HepG2 (cell line): ENCODE data around the gene NUFIP2. TPM values are rescaled to one million over a fixed set of nuclear protein-coding genes. Genes with fewer than 3 reads are reported as not detected.

ENCODE experiments used
- ARID3A ChIP-seq: IDR thresholded peaks from 2 replicates; pipeline ENCODE4 v1.6.1; 2012; ENCODE audit warnings: low read depth, low read length, improper control_type of control experiment
- CAMTA2 ChIP-seq: sonication (generic); formaldehyde crosslinking; IDR thresholded peaks from 2 replicates; pipeline ENCODE4 v1.4.0; 2020; ENCODE audit warnings: mild to moderate bottlenecking, missing genetic modification reagents, borderline replicate concordance
- DMAP1 ChIP-seq: IDR thresholded peaks from 2 replicates; pipeline ENCODE4 v1.6.1; 2016
- EHMT2 ChIP-seq: fragments of 200-600 bp; sonication (generic); IDR thresholded peaks from 2 replicates; pipeline ENCODE4 v1.7.0; 2017; ENCODE audit warnings: antibody characterized with exemption, low read depth, low read length, borderline replicate concordance
- ERF ChIP-seq: IDR thresholded peaks from 2 replicates; pipeline ENCODE4 v1.6.1; 2018; ENCODE audit warnings: missing biosample characterization, missing genetic modification reagents
- GPBP1L1 ChIP-seq: sonication (generic); formaldehyde crosslinking; IDR thresholded peaks from 2 replicates; pipeline ENCODE4 v1.5.0; 2020; ENCODE audit warnings: mild to moderate bottlenecking, missing genetic modification reagents
- HOXA9 ChIP-seq: sonication (generic); formaldehyde crosslinking; IDR thresholded peaks from 2 replicates; pipeline ENCODE4 v1.8.1; 2022; ENCODE audit warnings: missing genetic modification reagents, mild to moderate bottlenecking, moderate library complexity, borderline replicate concordance
- JUNB ChIP-seq: sonication (generic); formaldehyde crosslinking; IDR thresholded peaks from 2 replicates; pipeline ENCODE4 v1.8.0; 2022; ENCODE audit warnings: missing genetic modification reagents, mild to moderate bottlenecking, borderline replicate concordance
- MED8 ChIP-seq: sonication (generic); formaldehyde crosslinking; IDR thresholded peaks from 2 replicates; pipeline ENCODE4 v1.8.1; 2023; ENCODE audit warnings: mild to moderate bottlenecking, missing genetic modification reagents; ENCODE audit not compliant: insufficient replicate concordance
- MYNN ChIP-seq: sonication (generic); formaldehyde crosslinking; IDR thresholded peaks from 2 replicates; pipeline ENCODE4 v1.4.0; 2020; ENCODE audit warnings: mild to moderate bottlenecking, low read depth, missing genetic modification reagents
- NBN ChIP-seq: fragments of 450-650 bp; conservative IDR thresholded peaks from 2 replicates; pipeline ENCODE4 v1.6.1; 2017
- NCOA5 ChIP-seq: sonication (generic); formaldehyde crosslinking; IDR thresholded peaks from 2 replicates; pipeline ENCODE4 v1.4.0; 2020; ENCODE audit warnings: missing genetic modification reagents
- RAD21 ChIP-seq: fragments of 450-650 bp; formaldehyde crosslinking; IDR thresholded peaks from 2 replicates; pipeline ENCODE4 v1.5.0; 2020; ENCODE audit warnings: mild to moderate bottlenecking
- RARA ChIP-seq: IDR thresholded peaks from 2 replicates; pipeline ENCODE4 v1.6.1; 2016; ENCODE audit warnings: missing genetic modification reagents, missing compliant biosample characterization
- TRIM22 ChIP-seq: fragments of 450-650 bp; IDR thresholded peaks from 2 replicates; pipeline ENCODE4 v1.6.1; 2017
- U2AF1 ChIP-seq: fragments of 200-400 bp; formaldehyde crosslinking; optimal IDR thresholded peaks from 2 replicates; pipeline ENCODE3; 2017; ENCODE audit warnings: mild to moderate bottlenecking, low read depth, low read length
- ZNF260 ChIP-seq: sonication (generic); formaldehyde crosslinking; IDR thresholded peaks from 2 replicates; pipeline ENCODE4 v1.4.0; 2020; ENCODE audit warnings: missing genetic modification reagents, low read depth, mild to moderate bottlenecking, borderline replicate concordance
- ZNF3 ChIP-seq: IDR thresholded peaks from 2 replicates; pipeline ENCODE4 v1.7.0; 2017; ENCODE audit warnings: inconsistent platforms
- ZNF337 ChIP-seq: sonication (generic); formaldehyde crosslinking; IDR thresholded peaks from 2 replicates; pipeline ENCODE4 v1.5.1; 2020; ENCODE audit warnings: missing genetic modification reagents, low read depth, mild to moderate bottlenecking, borderline replicate concordance
- ZNF619 ChIP-seq: sonication (generic); formaldehyde crosslinking; IDR thresholded peaks from 2 replicates; pipeline ENCODE4 v1.4.0; 2020; ENCODE audit warnings: mild to moderate bottlenecking, missing genetic modification reagents
- ZNF800 ChIP-seq: sonication (generic); formaldehyde crosslinking; IDR thresholded peaks from 2 replicates; pipeline ENCODE4 v1.4.0; 2020; ENCODE audit warnings: missing genetic modification reagents
- ZNF83 ChIP-seq: sonication (generic); formaldehyde crosslinking; IDR thresholded peaks from 2 replicates; pipeline ENCODE4 v1.4.0; 2020; ENCODE audit warnings: missing genetic modification reagents, mild to moderate bottlenecking, borderline replicate concordance
- ZNF841 ChIP-seq: sonication (generic); formaldehyde crosslinking; IDR thresholded peaks from 2 replicates; pipeline ENCODE4 v1.8.1; 2023; ENCODE audit warnings: missing genetic modification reagents, borderline replicate concordance
- polyA plus RNA-seq, 8 experiments: library from polyadenylated mRNA; depleted of rRNA in 3 of 8; stranded (reverse) in 7 of 8; unstranded in 1 of 8; fragments of >200 nt; fragmentation: Illumina TruSeq in 4 of 8; extraction: Trizol in 4 of 8; gene quantifications; 2 replicates each; pipeline versions ENCODE4 v1.2.1 to v1.2.3, GENCODE V29; 2011 to 2016; ENCODE audit warnings: low read depth in 4 of 8, missing spikeins in 1 of 8, mixed read lengths in 1 of 8; ENCODE audit not compliant: insufficient read depth in 1 of 8
- total RNA-seq, 5 experiments: library from RNA; depleted of rRNA; stranded (reverse); fragments of >200 nt; fragmentation: Illumina TruSeq; extraction: Trizol; gene quantifications; 2 replicates each; pipeline ENCODE4 v1.2.3, GENCODE V29; 2016; ENCODE audit warnings: low read depth in 1 of 5

NUFIP2 gene
- total and polyA plus RNA-seq, 2 of the 13 experiments (the other 11 are each of a cell fraction or from before 2014, with no cell fraction given) = 10.3 to 30.8 TPM

GRCh38 chr17:29293890-29294579 is at the start of gene NUFIP2 (continued):
- TF ChIP-seq EHMT2 = no peak
- TF ChIP-seq ZNF841 = no peak
- no peak for TF ChIP-seq ZNF260 (CRISPR knock-in tag)
- no peak for TF ChIP-seq TRIM22
- TF ChIP-seq RARA (CRISPR knock-in tag) = peak; percentile 46; the same call in 1 of the 2 replicates
- no peak for TF ChIP-seq NBN
- TF ChIP-seq DMAP1 = peak; percentile 80
- TF ChIP-seq HOXA9 (CRISPR knock-in tag) = peak; percentile 35; the same call in 1 of the 2 replicates
- TF ChIP-seq U2AF1 = peak; percentile 36
- no peak for TF ChIP-seq ARID3A
- peak; percentile 81; the same call in 1 of the 2 replicates for TF ChIP-seq ZNF619 (CRISPR knock-in tag)
- no peak for TF ChIP-seq NCOA5
- TF ChIP-seq MED8 (CRISPR knock-in tag) = peak; percentile 27
- TF ChIP-seq ZNF83 (CRISPR knock-in tag) = no peak
- TF ChIP-seq CAMTA2 (CRISPR knock-in tag) = no peak
- TF ChIP-seq JUNB (CRISPR knock-in tag) = peak; percentile 33; the same call in 1 of the 2 replicates
- no peak for TF ChIP-seq ZNF3
- TF ChIP-seq RAD21 (CRISPR knock-in tag) = 0 out of 2 replicates have a peak, but pooled peaks have one; percentile 2
- TF ChIP-seq ZNF337 (CRISPR knock-in tag) = 0 out of 2 replicates have a peak, but pooled peaks have one; percentile 31
- TF ChIP-seq ZNF800 (CRISPR knock-in tag) = 0 out of 2 replicates have a peak, but pooled peaks have one; percentile 35
- no peak for TF ChIP-seq GPBP1L1 (CRISPR knock-in tag)
- TF ChIP-seq ERF = peak; percentile 94
- no peak for TF ChIP-seq MYNN (CRISPR knock-in tag)
